Activated CD8-positive, alpha-beta memory T cell treated with anti-CD3 and anti-CD28 coated beads for 36 hours (primary cell): Measurements from ENCODE around the gene MAPKAPK3. TPM values are rescaled to one million over a fixed set of nuclear protein-coding genes. Genes with fewer than 3 reads are reported as not detected.

Experiments
- CTCF ChIA-PET: fragments of 350-600 bp; sonication (Branson Sonifier 250); formaldehyde crosslinking; loops from one replicate; lab custom pipeline; 2021; ENCODE audit warnings: antibody characterized with exemption; lab: Charles Lee
- POLR2A ChIA-PET: fragments of 350-600 bp; sonication (Branson Sonifier 250); formaldehyde crosslinking; loops from one replicate; lab custom pipeline; 2021; ENCODE audit warnings: antibody characterized with exemption; lab: Charles Lee
- total RNA-seq, 2 experiments: library from RNA; stranded (reverse); gene quantifications; one replicate each; pipeline ENCODE4 v1.2.3, GENCODE V29; 2021

Gene MAPKAPK3
- total RNA-seq, 2 experiments from 2014 or later, result 169 to 170 TPM

- ChIA-PET POLR2A (no interaction called here), CTCF (interaction anchor here (2.6 to 3.2 kb wide), 2 partner anchors 10 to 14 kb away, joined by 7 to 22 read pairs; partner anchors contain the start of gene MAPKAPK3)
These were observed 10.6 kb downstream of the MAPKAPK3 start for GRCh38 chr3:50627407-50628051.

GRCh38 chr3:50628601-50629000 lies 11.7 kb downstream of the MAPKAPK3 start:
- CTCF ChIA-PET, result interaction anchor here (1.1 to 3.2 kb wide), 5 partner anchors 11 to 743 kb away, joined by 3 to 22 read pairs (median 4); partner anchors contain the start of gene MAPKAPK3
- POLR2A ChIA-PET, result no interaction called here

- CTCF ChIA-PET, result interaction anchor here (2.9 kb wide), 1 partner anchor 15 kb away, joined by 21 read pairs; the partner anchor contains the start of gene MAPKAPK3
- POLR2A ChIA-PET, result no interaction called here
These were observed 13.4 kb downstream of the MAPKAPK3 start for GRCh38 chr3:50630394-50630793.

- CTCF ChIA-PET, result interaction anchor here (0.9 to 2.9 kb wide), 2 partner anchors 12 to 15 kb away, joined by 4 to 21 read pairs; partner anchors contain the start of gene MAPKAPK3
These were observed 13.9 kb downstream of the MAPKAPK3 start for GRCh38 chr3:50630877-50631276.

GRCh38 chr3:50632450-50632849 lies 15.5 kb downstream of the MAPKAPK3 start:
- ChIA-PET POLR2A (interaction anchor here (0.5 to 1.0 kb wide), 3 partner anchors 9 to 304 kb away, joined by 4 to 6 read pairs (median 5); no protein-coding TSS in a partner anchor), CTCF (interaction anchor here (0.6 to 2.9 kb wide), 4 partner anchors 8 to 90 kb away, joined by 3 to 21 read pairs (median 5); partner anchors contain the start of gene MAPKAPK3)

More at GRCh38 chr3:50630877-50631276, 13.9 kb downstream of the MAPKAPK3 start:
- POLR2A ChIA-PET, result interaction anchor here (0.8 kb wide), 1 partner anchor 39 kb away, joined by 6 read pairs; no protein-coding TSS in a partner anchor

GRCh38 chr3:50633230-50633790 lies 16.4 kb downstream of the MAPKAPK3 start:
- ChIA-PET POLR2A (interaction anchor here (1.0 kb wide), 2 partner anchors 10 to 25 kb away, joined by 4 to 5 read pairs; no protein-coding TSS in a partner anchor), CTCF (interaction anchor here (1.0 to 2.9 kb wide), 4 partner anchors 10 to 20 kb away, joined by 5 to 21 read pairs (median 6); partner anchors contain the start of gene MAPKAPK3)

- ChIA-PET POLR2A (interaction anchor here (0.6 kb wide), 1 partner anchor 179 kb away, joined by 4 read pairs; no protein-coding TSS in a partner anchor), CTCF (interaction anchor here (0.7 to 1.9 kb wide), 2 partner anchors 18 to 20 kb away, joined by 3 to 6 read pairs; no protein-coding TSS in a partner anchor)
These were observed 18.1 kb downstream of the MAPKAPK3 start for GRCh38 chr3:50635066-50635465.

GRCh38 chr3:50637011-50637410 lies 20.1 kb downstream of the MAPKAPK3 start:
- ChIA-PET POLR2A (interaction anchor here (0.6 kb wide), 1 partner anchor 1204 kb away, joined by 3 read pairs; no protein-coding TSS in a partner anchor), CTCF (interaction anchor here (1.6 kb wide), 1 partner anchor 16 kb away, joined by 5 read pairs; no protein-coding TSS in a partner anchor)

GRCh38 chr3:50637945-50638344 lies 21.0 kb downstream of the MAPKAPK3 start:
- ChIA-PET CTCF (no interaction called here), POLR2A (no interaction called here)

- POLR2A ChIA-PET, result no interaction called here
These were observed 22.1 kb downstream of the MAPKAPK3 start for GRCh38 chr3:50639055-50639494.

GRCh38 chr3:50642382-50642781 lies 25.4 kb downstream of the MAPKAPK3 start:
- CTCF ChIA-PET, result no interaction called here
- POLR2A ChIA-PET, result no interaction called here

More at GRCh38 chr3:50639055-50639494, 22.1 kb downstream of the MAPKAPK3 start:
- CTCF ChIA-PET, result interaction anchor here (1.1 kb wide), 1 partner anchor 22 kb away, joined by 3 read pairs; the partner anchor contains the start of gene MAPKAPK3

GRCh38 chr3:50644561-50644960 lies 27.6 kb downstream of the MAPKAPK3 start:
- POLR2A ChIA-PET, result no interaction called here

GRCh38 chr3:50645378-50645777 lies 28.4 kb downstream of the MAPKAPK3 start:
- ChIA-PET POLR2A (interaction anchor here (0.6 kb wide), 1 partner anchor 13 kb away, joined by 3 read pairs; no protein-coding TSS in a partner anchor), CTCF (no interaction called here)

More at GRCh38 chr3:50644561-50644960, 27.6 kb downstream of the MAPKAPK3 start:
- CTCF ChIA-PET, result no interaction called here

GRCh38 chr3:50648313-50648712 lies 31.4 kb downstream of the MAPKAPK3 start:
- POLR2A ChIA-PET, result no interaction called here
- CTCF ChIA-PET, result interaction anchor here (2.9 kb wide), 1 partner anchor 32 kb away, joined by 12 read pairs; no protein-coding TSS in a partner anchor

GRCh38 chr3:50648944-50649343 lies 32.0 kb downstream of the MAPKAPK3 start:
- ChIA-PET CTCF (interaction anchor here (2.9 kb wide), 1 partner anchor 33 kb away, joined by 12 read pairs; no protein-coding TSS in a partner anchor), POLR2A (no interaction called here)

- ChIA-PET CTCF (interaction anchor here (0.5 to 2.9 kb wide), 2 partner anchors 15 to 34 kb away, joined by 3 to 12 read pairs; no protein-coding TSS in a partner anchor), POLR2A (interaction anchor here (0.6 kb wide), 1 partner anchor 836 kb away, joined by 3 read pairs; no protein-coding TSS in a partner anchor)
These were observed 32.5 kb downstream of the MAPKAPK3 start for GRCh38 chr3:50649451-50649931.

- POLR2A ChIA-PET, result interaction anchor here (0.6 kb wide), 1 partner anchor 836 kb away, joined by 3 read pairs; no protein-coding TSS in a partner anchor
- CTCF ChIA-PET, result interaction anchor here (0.5 to 2.9 kb wide), 2 partner anchors 14 to 34 kb away, joined by 3 to 12 read pairs; no protein-coding TSS in a partner anchor
These were observed 33.1 kb downstream of the MAPKAPK3 start for GRCh38 chr3:50650018-50650417.

- POLR2A ChIA-PET, result interaction anchor here (1.5 kb wide), 1 partner anchor 28 kb away, joined by 3 read pairs; no protein-coding TSS in a partner anchor
These were observed 34.5 kb downstream of the MAPKAPK3 start for GRCh38 chr3:50651445-50651844.

More at GRCh38 chr3:50651445-50651844, 34.5 kb downstream of the MAPKAPK3 start:
- CTCF ChIA-PET, result interaction anchor here (1.5 to 2.6 kb wide), 2 partner anchors 32 to 35 kb away, joined by 3 to 12 read pairs; partner anchors contain the start of gene MAPKAPK3
